AG08396 (cell line): Measurements from ENCODE around the gene TNS3.

Source experiments
- DNase-seq: peaks from one replicate; pipeline ENCODE4 v3.0.0; 2012; ENCODE audit warnings: low spot score, mixed read lengths

Gene TNS3

GRCh38 chr7:47347346-47347745 is 234.6 kb downstream of the TNS3 start:
- no peak for DNase-seq

DNA sequence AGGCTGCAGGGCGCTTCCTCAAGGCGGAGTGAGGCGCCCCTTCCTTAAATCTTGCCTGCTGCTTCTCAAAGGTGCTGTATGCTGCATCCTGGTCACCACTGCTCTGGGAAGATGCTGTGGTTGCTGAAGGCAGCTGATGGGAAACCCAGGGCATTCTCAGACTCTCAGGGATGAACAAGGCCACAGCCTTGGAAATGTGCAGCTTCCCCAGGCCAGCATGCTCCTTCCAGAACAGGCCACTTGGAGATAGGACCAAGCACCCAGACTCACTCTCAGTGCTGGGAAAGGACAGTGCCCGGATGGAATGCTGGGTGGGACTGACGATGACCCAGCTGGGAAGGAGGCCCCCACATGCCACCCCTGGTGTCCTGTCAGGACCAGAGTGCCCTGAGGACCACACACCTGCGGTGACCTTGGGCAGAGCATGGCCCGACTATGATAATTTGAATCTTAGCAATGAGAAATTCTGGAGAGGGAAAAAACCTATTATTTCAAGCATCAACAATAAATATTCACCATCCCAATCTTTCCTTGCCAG is 235.5 kb downstream of the TNS3 start:
- DNase-seq: no peak

DNA sequence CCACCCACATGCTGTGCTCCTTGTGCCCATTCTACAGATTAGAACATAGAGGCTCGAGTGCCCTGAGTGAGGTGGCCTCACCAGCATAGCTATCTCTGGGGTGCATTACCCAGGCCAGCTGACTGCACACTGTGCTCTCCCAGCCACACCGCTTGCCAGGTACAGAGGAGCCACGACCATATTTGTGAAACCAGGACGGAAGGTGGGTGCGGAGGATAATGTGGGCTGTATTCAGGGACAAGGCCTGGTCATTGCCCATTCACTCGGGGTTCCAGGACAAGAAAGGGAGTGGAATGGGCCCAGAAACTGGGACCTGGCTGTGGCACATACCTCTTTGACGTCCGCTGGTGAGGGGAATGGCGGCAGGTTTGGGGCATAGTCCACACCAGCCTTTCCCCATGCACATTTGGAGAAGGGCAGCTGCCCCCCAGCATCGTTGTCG is 236.0 kb downstream of the TNS3 start:
- no peak for DNase-seq

GRCh38 chr7:47344171-47344955 is 237.5 kb downstream of the TNS3 start:
- DNase-seq: no peak

GRCh38 chr7:47343061-47343455 is 238.9 kb downstream of the TNS3 start:
- no peak for DNase-seq

GRCh38 chr7:47342296-47343060 is 239.4 kb downstream of the TNS3 start:
- DNase-seq: no peak

GRCh38 chr7:47340517-47340916 is 241.4 kb downstream of the TNS3 start:
- no peak for DNase-seq

GRCh38 chr7:47338026-47338425 is 243.9 kb downstream of the TNS3 start:
- DNase-seq: no peak

DNA sequence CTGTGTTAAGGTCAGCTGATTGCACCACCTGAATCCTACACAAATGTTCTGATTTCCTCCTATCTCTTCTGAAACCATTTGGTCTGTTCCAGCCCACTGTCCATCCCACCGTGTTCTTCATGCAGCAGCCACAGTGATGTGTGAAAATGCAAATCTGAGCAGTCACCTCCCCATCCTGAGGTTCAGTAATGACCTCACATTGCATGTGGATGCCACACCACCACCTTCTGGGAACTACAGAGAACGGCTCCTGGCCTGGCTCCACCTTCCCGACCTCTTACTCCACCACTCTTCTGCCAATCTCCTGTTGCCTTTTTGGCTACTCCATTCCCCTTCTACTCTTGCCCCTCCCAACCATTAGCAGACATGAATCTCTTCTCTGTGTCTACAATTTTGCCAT is 244.4 kb downstream of the TNS3 start:
- DNase-seq: no peak

DNA sequence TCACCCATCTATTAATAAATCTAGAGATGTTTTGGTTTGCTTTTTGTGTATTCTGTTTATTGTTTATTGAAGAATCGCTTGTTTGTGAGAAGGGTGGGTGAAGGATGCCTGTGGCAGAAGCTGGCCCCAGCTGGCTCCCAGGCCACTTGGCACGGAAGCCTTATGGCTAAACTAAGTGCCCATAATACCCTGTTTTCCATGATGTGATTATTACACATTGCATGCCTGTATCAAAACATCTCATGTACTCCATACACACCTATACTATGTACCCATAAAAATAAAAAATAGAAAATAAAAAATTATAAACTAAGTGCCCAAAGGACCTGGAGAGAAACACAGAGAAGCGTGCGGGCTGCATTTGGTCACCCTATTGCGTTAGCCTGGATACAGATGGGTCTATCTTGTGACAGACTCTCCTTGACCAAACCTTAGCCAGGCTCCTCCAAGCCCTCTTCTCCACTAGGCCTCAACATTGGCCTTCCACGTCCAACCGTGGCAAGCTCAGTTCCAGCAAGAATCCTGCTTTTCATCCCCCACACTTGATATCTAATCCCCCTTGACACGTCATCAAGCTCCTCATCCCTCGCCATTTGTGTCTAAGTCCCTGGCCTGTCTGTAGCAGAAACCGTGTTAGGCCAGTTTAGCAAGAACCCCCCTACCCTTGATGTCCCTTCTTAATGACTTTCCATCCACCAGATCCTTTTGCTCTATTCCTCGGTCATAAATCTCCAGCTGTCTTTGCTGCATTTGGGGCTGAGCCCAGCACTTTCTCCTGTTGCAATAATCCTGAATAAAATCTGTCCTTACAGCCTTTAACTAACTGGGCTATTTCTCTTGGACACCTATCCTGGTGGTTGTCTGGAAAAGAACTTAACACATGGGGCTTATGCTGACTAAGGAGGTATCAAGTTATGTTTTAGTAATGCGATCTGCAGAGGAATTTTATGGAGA is 245.2 kb downstream of the TNS3 start:
- no peak for DNase-seq

- peak; percentile 87 for DNase-seq
Measured at GRCh38 chr7:47335557-47336471, 246.1 kb downstream of the TNS3 start.

DNA sequence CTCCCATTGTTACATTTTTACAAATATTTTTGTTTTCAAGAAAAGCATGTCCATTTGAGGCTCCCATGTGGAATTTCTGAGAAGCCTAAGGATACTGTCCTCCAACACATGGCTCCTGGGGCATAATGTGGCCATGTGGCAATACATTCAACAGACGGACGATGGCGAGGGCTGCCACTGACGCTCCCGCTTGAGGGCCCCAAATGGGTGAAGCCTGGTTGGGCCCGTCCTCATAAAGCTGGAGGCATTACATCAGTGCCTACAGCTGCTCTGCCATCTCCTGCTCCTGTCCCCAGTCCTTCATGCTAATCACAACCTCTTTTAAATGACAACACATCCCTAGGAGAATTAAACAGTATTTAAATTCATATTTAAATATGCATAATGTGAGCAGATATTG is 246.8 kb downstream of the TNS3 start:
- DNase-seq: no peak

DNA sequence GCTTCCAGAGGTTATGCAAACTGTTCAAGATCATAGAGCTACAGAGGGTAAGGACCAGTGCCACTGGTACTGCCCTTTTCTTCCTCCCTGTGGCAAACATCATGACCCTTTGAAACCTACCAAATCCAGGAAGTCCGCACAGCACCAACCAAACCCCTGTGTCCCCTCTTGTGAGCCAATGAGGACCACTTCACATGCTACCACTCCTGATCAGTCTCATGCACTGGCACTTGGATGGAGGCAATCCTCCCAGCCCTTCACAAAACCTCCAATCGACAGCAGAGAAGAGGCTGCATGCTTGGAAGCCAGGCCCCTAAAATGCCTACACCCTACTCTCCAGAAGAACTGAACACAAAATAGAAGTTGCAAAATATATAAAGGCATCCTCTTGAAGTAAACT is 248.0 kb downstream of the TNS3 start:
- DNase-seq: no peak

- no peak for DNase-seq
Measured at GRCh38 chr7:47333554-47333887, 248.4 kb downstream of the TNS3 start.

- DNase-seq: no peak
Measured at GRCh38 chr7:47332681-47333553, 249.0 kb downstream of the TNS3 start.

DNA sequence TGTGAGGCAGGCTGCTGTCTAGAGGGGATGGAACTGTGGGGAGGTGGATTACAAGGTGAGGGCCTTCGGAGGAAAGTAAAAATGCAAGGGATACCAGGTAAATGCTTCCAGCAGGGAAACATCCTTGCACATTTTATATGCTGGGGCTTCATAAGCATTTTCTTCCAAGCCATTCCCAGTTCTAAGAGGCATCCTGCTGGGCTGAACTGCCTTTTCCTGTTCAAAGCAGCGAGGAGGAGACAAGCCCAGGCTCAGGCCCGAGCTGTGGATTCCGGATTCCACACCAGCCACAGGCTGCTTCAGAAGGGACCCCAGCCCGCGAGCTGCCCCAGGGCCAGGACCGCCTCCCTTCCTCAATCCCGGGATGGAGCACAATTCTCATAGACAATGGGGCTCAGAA is 249.7 kb downstream of the TNS3 start:
- DNase-seq: no peak

DNA sequence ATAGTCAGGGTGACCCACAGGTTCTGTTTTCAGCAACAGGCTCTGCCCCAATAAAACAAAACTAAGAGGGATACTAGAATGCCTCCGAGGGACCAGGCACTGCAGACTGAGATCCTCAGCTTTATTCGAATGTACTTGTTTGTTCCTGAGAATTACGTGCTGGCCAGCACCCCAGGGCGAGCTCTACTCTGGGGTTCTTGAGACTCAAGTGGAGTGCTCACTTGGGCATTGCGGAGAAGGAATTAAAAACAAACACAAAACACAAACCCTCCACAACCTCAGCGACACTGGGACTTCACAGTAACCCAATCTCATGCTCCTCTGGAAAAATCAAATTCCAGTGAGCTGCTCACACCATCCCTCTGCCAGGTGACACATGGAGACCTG is 250.7 kb downstream of the TNS3 start:
- no peak for DNase-seq

DNA sequence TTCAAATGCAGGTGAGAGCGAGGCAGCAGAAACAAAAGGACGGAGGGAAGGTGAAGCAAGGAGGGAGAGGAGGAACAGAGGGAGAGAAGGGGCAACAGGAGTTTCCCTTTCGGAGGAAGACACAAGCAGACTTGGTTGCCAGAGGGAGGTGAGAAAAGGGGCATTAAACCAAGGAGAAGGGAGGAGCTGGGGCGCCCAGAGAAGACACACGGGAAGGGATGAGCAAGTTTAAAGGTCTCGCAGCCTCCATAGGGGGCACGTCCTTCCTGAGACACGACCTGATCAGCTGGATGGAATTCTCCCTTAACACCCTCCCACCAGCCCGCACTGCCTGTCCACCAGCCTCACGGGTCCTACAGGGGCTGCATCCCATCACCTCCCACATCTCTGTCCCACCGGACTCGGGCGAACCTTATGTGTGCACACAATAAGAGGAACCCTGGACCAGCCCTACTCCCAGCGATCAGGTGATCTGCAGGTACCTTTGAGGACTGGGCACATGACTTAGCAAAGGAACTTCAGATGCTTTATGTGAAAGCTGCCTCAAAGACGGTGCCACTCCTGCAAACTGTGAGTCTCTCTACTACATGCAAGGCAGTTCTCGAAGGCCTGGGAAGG is 251.2 kb downstream of the TNS3 start:
- no peak for DNase-seq

- no peak for DNase-seq
Measured at GRCh38 chr7:47330026-47330425, 251.9 kb downstream of the TNS3 start.
